ENCODE measurements around the gene CIRBP.
"Not testable (repeated sequence)": the region's sequence is repeated elsewhere in the genome, so short reads cannot be mapped to it uniquely, and the experiment has no call there.

CIRBP gene

GRCh38 chr19:1244693-1245451 is 24.3 kb upstream of the CIRBP start:
- H3K36me3 ChIP-seq, result peaks cover 0 to 4% (median 0%) of the 10 kb centered on the region in 3 donors
- H3K27me3 ChIP-seq, result no peaks in the 10 kb centered on the region
- H3K4me3 ChIP-seq, result peak overlapping the region; percentile 32 to 34
- H3K4me1 ChIP-seq, result peaks cover 15 to 76% (median 72%) of the 10 kb centered on the region in 4 donors
- no peak for TF ChIP-seq CTCF (IDR thresholded peaks at IDR 0.05)
- intact Hi-C loops (cut with DNase I; ENCODE audit: low total_unique reads), result loop anchor here (1.0 kb wide), 1 partner anchor 22 kb away; no protein-coding TSS in a partner anchor
- DNase-seq, result peak in 1 of 2 donors; percentile 95
- no peaks in the 10 kb centered on the region for H3K9me3 ChIP-seq
- peak overlapping the region; percentile 98 to 99 for H3K27ac ChIP-seq

- H3K9me3 ChIP-seq, result no peaks in the 10 kb centered on the region
- H3K27me3 ChIP-seq, result no peaks in the 10 kb centered on the region
- intact Hi-C loops (cut with DNase I; ENCODE audit: low total_unique reads), result no loop called here
- TF ChIP-seq CTCF (IDR thresholded peaks at IDR 0.05), result no peak
- H3K27ac ChIP-seq, result peak overlapping the region; percentile 98 to 99
- peaks cover 11 to 69% (median 65%) of the 10 kb centered on the region in 4 donors for H3K4me1 ChIP-seq
- H3K4me3 ChIP-seq, result peak overlapping the region; percentile 6 to 32
- peaks cover 0 to 5% (median 4%) of the 10 kb centered on the region in 3 donors for H3K36me3 ChIP-seq
- DNase-seq, result peak in 1 of 2 donors; percentile 96
Observed at GRCh38 chr19:1245494-1246264, 23.5 kb upstream of the CIRBP start.

DNA sequence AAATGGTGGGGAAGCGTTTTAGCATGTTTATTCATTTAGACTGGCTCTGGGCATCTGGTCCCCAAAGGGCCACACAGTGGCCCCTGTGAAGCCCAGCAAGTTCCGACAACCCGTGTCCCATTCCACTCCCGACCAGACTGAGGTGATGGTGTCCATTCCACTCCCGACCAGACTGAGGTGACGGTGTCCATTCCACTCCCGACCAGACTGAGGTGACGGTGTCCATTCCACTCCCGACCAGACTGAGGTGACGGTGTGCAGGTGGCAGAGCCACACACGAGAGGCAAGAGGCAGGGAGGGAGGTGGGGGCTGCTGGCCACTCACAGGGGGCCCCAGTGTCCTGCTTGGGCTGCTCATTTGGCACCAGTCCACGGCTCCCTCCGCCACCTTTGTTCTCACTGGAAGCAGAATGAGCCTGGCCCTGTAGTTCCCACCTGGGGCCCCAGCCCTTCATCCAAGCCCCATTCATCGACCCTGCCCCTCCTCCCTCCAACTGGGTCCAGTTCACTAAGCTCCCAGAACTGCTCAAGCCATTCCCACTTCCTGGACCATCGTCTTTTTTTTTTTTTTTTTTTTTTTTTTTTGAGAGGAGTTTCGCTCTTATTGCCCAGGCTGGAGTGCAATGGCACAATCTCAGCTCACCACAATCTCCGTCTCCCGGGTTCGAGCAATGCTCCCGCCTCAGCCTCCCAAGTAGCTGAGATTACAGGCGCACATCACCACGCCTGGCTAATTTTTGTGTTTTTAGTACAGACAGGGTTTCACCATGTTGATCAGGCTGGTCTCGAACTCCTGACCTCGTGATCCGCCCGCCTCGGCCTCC is 22.7 kb upstream of the CIRBP start:
- H3K4me1 ChIP-seq, result peaks cover 4 to 63% (median 60%) of the 10 kb centered on the region in 4 donors

DNA sequence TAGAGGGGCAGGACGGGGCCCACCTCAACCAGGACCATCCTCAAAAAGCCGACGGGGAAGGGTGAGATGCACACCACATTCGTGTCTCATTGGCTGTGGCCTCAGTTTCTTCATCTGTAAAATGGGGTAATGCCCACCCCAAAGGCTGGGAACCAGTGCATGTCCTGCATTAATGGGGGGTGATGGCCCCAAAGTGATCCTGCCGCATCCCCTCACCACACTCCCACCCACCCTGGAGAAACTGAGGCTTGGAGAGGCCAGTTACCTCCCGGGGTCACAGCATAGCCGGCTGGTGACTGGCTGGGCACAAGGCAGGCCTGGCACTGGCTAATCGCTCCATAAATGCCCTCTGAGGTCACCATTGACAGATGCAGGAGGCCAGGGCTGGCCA is 21.4 kb upstream of the CIRBP start:
- DNase-seq, result no peak
- H3K27ac ChIP-seq, result peak overlapping the region; percentile 98 to 99

More for the DNA sequence above, 22.7 kb upstream of the CIRBP start:
- peak overlapping the region; percentile 98 to 99 for H3K27ac ChIP-seq
- intact Hi-C loops (cut with DNase I; ENCODE audit: low total_unique reads); H3K36me3 ChIP-seq; DNase-seq; H3K4me3 ChIP-seq; H3K9me3 ChIP-seq; H3K27me3 ChIP-seq: not testable (repeated sequence)

GRCh38 chr19:1248139-1248785 is 20.9 kb upstream of the CIRBP start, which contains the start of gene MIDN:
Gene MIDN, plus strand, starts transcription at chr19:1248583. Its CDS starts 1,714 bp downstream, at chr19:1250297.
- intact Hi-C loops (cut with DNase I; ENCODE audit: low total_unique reads), result no loop called here
- Histone ChIP-seq H3K4me3 (peak within 1 kb of the TSS; percentile 67 to 94), H3K4me1 (peaks cover 4 to 67% (median 55%) of the 10 kb centered on the region in 4 donors), H3K9me3 (no peaks in the 10 kb centered on the region), H3K27me3 (no peaks in the 10 kb centered on the region), H3K27ac (peak within 1 kb of the TSS; percentile 98 to 99), H3K36me3 (peaks cover 4 to 15% (median 14%) of the 10 kb centered on the region in 3 donors)
- DNase-seq, result peak; percentile 80 to 92
- TF ChIP-seq CTCF (IDR thresholded peaks at IDR 0.05), result no peak

More for the DNA sequence above, 21.4 kb upstream of the CIRBP start:
- no peak for TF ChIP-seq CTCF (IDR thresholded peaks at IDR 0.05)
- peaks cover 4 to 67% (median 60%) of the 10 kb centered on the region in 4 donors for H3K4me1 ChIP-seq
- H3K27me3 ChIP-seq, result no peaks in the 10 kb centered on the region
- H3K9me3 ChIP-seq, result no peaks in the 10 kb centered on the region
- H3K36me3 ChIP-seq, result peaks cover 4 to 15% (median 14%) of the 10 kb centered on the region in 3 donors
- intact Hi-C loops (cut with DNase I; ENCODE audit: low total_unique reads), result no loop called here
- peak overlapping the region; percentile 67 to 94 for H3K4me3 ChIP-seq
